ENCODE measurements around the gene SLC35F3. TPM values are rescaled to one million over a fixed set of nuclear protein-coding genes. Genes with fewer than 3 reads are reported as not detected.

SLC35F3 gene
- total RNA-seq, 4 donors from 2014 or later = 0.36 to 1.4 (median 0.54) TPM

DNA sequence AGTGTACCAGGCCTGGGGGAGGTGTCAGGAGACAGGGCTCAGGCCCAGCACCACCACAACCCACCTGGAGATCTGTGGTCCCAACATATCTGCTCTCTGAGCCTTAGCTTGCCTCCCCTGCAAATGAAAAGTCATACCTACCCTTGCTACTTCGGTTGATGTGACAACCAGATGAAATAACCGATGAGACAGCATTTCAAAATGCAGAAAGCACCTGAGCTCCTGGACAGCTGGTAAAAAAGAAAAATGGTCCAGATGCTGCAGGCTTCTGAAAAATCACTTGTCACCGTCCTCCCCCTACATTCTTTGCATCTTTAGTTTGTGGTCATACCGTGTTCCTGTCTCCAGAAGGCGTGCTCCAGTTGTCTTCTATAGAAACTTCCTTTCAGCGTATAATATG lies 416.8 kb downstream of the SLC35F3 start:
- 79% methylated on average over 6 of the region's 6 CpGs for WGBS
- Histone ChIP-seq H3K4me3 (no peak overlapping the region), H3K27ac (no peak overlapping the region), H3K9me3 (no peaks in the 10 kb centered on the region), H3K27me3 (peaks cover 14% of the 10 kb centered on the region), H3K4me1 (peaks cover 3% of the 10 kb centered on the region), H3K36me3 (no peaks in the 10 kb centered on the region)
- no peak for DNase-seq (ENCODE audit: low spot score in 2 of 2)
- no peak for TF ChIP-seq POLR2A (IDR thresholded peaks at IDR 0.05)
- no peak for TF ChIP-seq CTCF (IDR thresholded peaks at IDR 0.05)
- TF ChIP-seq POLR2AphosphoS5 (IDR thresholded peaks at IDR 0.05) = no peak
- no peak for TF ChIP-seq EP300 (IDR thresholded peaks at IDR 0.05)

DNA sequence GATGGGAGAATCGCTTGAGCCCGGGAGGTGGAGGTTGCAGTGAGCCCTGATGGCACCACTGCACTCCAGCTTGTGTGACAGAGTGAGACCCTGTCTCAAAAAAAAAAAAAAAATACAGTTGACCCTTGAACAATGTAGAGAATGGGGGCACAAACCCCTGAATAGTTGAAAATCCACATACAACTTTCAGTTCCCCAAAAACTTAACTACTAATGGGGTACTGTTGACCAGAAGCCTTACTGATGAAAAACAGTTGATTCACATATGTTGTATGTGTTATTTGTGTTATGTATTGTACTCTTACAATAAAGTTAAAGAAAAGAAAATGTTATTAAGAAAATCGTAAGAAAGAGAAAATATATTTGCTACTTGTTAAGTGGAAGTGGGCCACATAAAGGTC lies 417.6 kb downstream of the SLC35F3 start:
- peaks cover 17% of the 10 kb centered on the region for H3K27me3 ChIP-seq
- no peaks in the 10 kb centered on the region for H3K9me3 ChIP-seq
- 88% methylated on average over 3 of the region's 3 CpGs for WGBS
- no peak overlapping the region for H3K4me3 ChIP-seq
- no peaks in the 10 kb centered on the region for H3K36me3 ChIP-seq
- H3K4me1 ChIP-seq = peaks cover 6% of the 10 kb centered on the region
- no peak for DNase-seq (ENCODE audit: low spot score in 2 of 2)
- H3K27ac ChIP-seq = no peak overlapping the region
- TF ChIP-seq CTCF (IDR thresholded peaks at IDR 0.05) (no peak), POLR2AphosphoS5 (IDR thresholded peaks at IDR 0.05) (no peak), EP300 (IDR thresholded peaks at IDR 0.05) (no peak), POLR2A (IDR thresholded peaks at IDR 0.05) (no peak)

DNA sequence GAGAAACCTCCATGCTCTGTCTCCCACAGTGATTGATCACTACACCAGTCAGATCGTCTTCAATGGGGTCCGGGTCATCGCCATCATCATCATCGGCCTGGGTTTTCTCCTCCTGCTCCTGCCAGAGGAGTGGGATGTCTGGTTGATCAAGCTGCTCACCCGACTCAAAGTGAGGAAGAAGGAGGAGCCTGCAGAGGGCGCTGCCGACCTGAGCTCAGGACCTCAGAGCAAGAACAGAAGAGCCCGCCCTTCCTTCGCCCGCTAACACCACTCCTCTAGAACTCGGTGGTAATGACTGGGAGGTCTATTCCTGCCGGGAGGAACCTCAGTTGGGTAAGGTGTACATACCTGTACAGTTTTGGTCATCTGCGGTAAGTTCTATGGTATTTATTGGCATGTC lies 418.5 kb downstream of the SLC35F3 start:
- no peak for DNase-seq (ENCODE audit: low spot score in 2 of 2)
- 48% methylated on average over 9 of the region's 13 CpGs for WGBS

GRCh38 chr1:234324821-234325220 lies 420.3 kb downstream of the SLC35F3 start:
- peaks cover 6% of the 10 kb centered on the region for H3K4me1 ChIP-seq
- H3K4me3 ChIP-seq = no peak overlapping the region
- no peak overlapping the region for H3K27ac ChIP-seq
- no peaks in the 10 kb centered on the region for H3K9me3 ChIP-seq
- H3K27me3 ChIP-seq = peaks cover 17% of the 10 kb centered on the region
- DNase-seq (ENCODE audit: low spot score in 2 of 2) = no peak
- WGBS = 61% methylated on average over 6 of the region's 6 CpGs
- H3K36me3 ChIP-seq = no peaks in the 10 kb centered on the region
- TF ChIP-seq EP300 (IDR thresholded peaks at IDR 0.05) (no peak), CTCF (IDR thresholded peaks at IDR 0.05) (no peak), POLR2A (IDR thresholded peaks at IDR 0.05) (no peak), POLR2AphosphoS5 (IDR thresholded peaks at IDR 0.05) (no peak)

More for the DNA sequence above, 418.5 kb downstream of the SLC35F3 start:
- H3K9me3 ChIP-seq = no peaks in the 10 kb centered on the region
- no peaks in the 10 kb centered on the region for H3K36me3 ChIP-seq
- H3K27ac ChIP-seq = no peak overlapping the region
- H3K4me3 ChIP-seq = no peak overlapping the region
- no peak for TF ChIP-seq POLR2AphosphoS5 (IDR thresholded peaks at IDR 0.05)
- TF ChIP-seq CTCF (IDR thresholded peaks at IDR 0.05) = no peak
- H3K4me1 ChIP-seq = peaks cover 6% of the 10 kb centered on the region
- peaks cover 17% of the 10 kb centered on the region for H3K27me3 ChIP-seq

DNA sequence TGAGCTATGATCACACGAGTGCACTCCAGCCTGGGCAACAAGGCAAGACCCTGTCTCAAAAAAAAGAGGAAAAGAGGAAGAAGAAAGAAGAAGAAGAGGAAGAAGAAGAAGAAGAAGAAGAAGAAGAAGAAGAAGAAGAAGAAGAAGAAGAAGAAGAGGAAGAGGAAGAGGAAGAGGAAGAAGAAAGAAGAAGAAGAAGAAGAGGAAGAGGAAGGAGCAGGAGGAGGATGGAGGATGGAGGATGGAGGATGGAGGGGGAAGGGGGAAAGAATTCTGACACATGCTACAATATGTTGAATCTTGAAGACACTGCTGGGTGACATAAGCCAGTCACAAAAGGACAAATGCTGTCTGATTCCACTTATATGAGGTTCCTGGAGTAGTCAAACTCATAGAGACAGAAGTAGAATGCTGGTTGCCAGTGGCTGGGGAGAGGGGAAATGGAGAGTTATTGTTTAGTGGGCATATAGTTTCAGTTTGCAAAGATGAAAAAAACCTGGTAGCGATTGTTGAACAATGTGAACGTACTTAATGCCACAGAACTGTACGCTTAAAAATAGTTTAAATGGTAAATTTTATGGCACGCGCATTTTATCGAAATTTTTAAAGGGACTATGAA lies 421.5 kb downstream of the SLC35F3 start:
- no peak for DNase-seq (ENCODE audit: low spot score in 2 of 2)
- peak overlapping the region; percentile 42 for H3K4me3 ChIP-seq
- 82% methylated on average over 7 of the region's 7 CpGs for WGBS
- peaks cover 17% of the 10 kb centered on the region for H3K27me3 ChIP-seq
- no peaks in the 10 kb centered on the region for H3K36me3 ChIP-seq
- H3K9me3 ChIP-seq = no peaks in the 10 kb centered on the region
- H3K4me1 ChIP-seq = peaks cover 6% of the 10 kb centered on the region
- no peak overlapping the region for H3K27ac ChIP-seq
- TF ChIP-seq CTCF (IDR thresholded peaks at IDR 0.05) = no peak
- no peak for TF ChIP-seq EP300 (IDR thresholded peaks at IDR 0.05)
- no peak for TF ChIP-seq POLR2A (IDR thresholded peaks at IDR 0.05)
- no peak for TF ChIP-seq POLR2AphosphoS5 (IDR thresholded peaks at IDR 0.05)

All from suprapubic skin (tissue), 4 donors.